T-helper 17 cell (primary cell): Measurements from ENCODE around the gene RFXAP. TPM values are rescaled to one million over a fixed set of nuclear protein-coding genes. Genes with fewer than 3 reads are reported as not detected.
"Not testable (repeated sequence)": the region's sequence is repeated elsewhere in the genome, so short reads cannot be mapped to it uniquely, and the experiment has no call there.

ENCODE experiments used
- ATAC-seq: fragments of 150-1000 bp; cut with Tn5 transposase; 2 replicates; pipeline ENCODE4 v1.10.0; 2021; ENCODE audit warnings: mild to moderate bottlenecking, moderate library complexity
- DNase-seq, 3 donors: peaks; one replicate each; pipeline versions ENCODE4 v3.0.0 to v3.0.0-alpha.2; 2020 to 2021
- H3K9me3 ChIP-seq: one replicate; pipeline ENCODE4 v1.7.0; 2013; ENCODE audit warnings: low read length, mild to moderate bottlenecking; ENCODE audit not compliant: control insufficient read depth, poor library complexity, severe bottlenecking
- H3K27ac Mint-ChIP-seq: one replicate; pipeline ENCODE4 v1.8.0; 2022; ENCODE audit warnings: mild to moderate bottlenecking, moderate library complexity, mixed read lengths
- H3K27me3 Mint-ChIP-seq: one replicate; pipeline ENCODE4 v1.8.0; 2022; ENCODE audit warnings: mixed read lengths
- H3K36me3 Mint-ChIP-seq: one replicate; pipeline ENCODE4 v1.8.0; 2022; ENCODE audit warnings: low read depth, mixed read lengths
- H3K4me1 Mint-ChIP-seq: one replicate; pipeline ENCODE4 v1.8.0; 2022; ENCODE audit warnings: mild to moderate bottlenecking, mixed read lengths
- H3K4me3 Mint-ChIP-seq: one replicate; pipeline ENCODE4 v1.8.0; 2022; ENCODE audit warnings: mild to moderate bottlenecking, moderate library complexity, mixed read lengths
- total RNA-seq, 4 donors: library from RNA in 2 of 4; stranded (reverse) in 2 of 4; gene quantifications; one replicate each; pipeline ENCODE4 v1.2.3 and lab custom pipeline; 2022 to 2026

RFXAP gene
- total RNA-seq (1 to 10 TPM; 4.2 to 6.1 TPM), total RNA-seq (lab: John Stamatoyannopoulos, UW) (3.2 to 3.8 reads per million in 2 donors)

GRCh38 chr13:36818804-36819738 lies at the start of gene RFXAP:
RFXAP (plus strand) TSS chr13:36819222; CDS start chr13:36819358, 136 bp downstream.
- no peaks in the 10 kb centered on the region for H3K36me3 Mint-ChIP-seq

GRCh38 chr13:36769545-36769944 lies 49.5 kb upstream of the RFXAP start:
- no peak overlapping the region for H3K4me3 Mint-ChIP-seq
- DNase-seq (no peak), ATAC-seq (no peak)
- no peaks in the 10 kb centered on the region for H3K36me3 Mint-ChIP-seq
- no peaks in the 10 kb centered on the region for H3K4me1 Mint-ChIP-seq
- H3K27me3 Mint-ChIP-seq = peaks cover 29% of the 10 kb centered on the region
- H3K27ac Mint-ChIP-seq = no peak overlapping the region
- H3K9me3 ChIP-seq = no peaks in the 10 kb centered on the region

More at GRCh38 chr13:36818804-36819738, at the start of gene RFXAP:
- peak; percentile 94 for ATAC-seq
- Mint-ChIP-seq H3K4me1 (peaks cover 33% of the 10 kb centered on the region), H3K27me3 (peaks cover 5% of the 10 kb centered on the region), H3K27ac (peak within 1 kb of the TSS; percentile 93), H3K4me3 (peak within 1 kb of the TSS; percentile 95)
- H3K9me3 ChIP-seq = no peaks in the 10 kb centered on the region
- DNase-seq = peak; percentile 88 to 94 (median 88)

- H3K36me3 Mint-ChIP-seq = no peaks in the 10 kb centered on the region
- ATAC-seq = no peak
- no peak overlapping the region for H3K27ac Mint-ChIP-seq
- no peak for DNase-seq
- H3K4me3 Mint-ChIP-seq = no peak overlapping the region
- peaks cover 33% of the 10 kb centered on the region for H3K27me3 Mint-ChIP-seq
- no peaks in the 10 kb centered on the region for H3K9me3 ChIP-seq
- H3K4me1 Mint-ChIP-seq = no peaks in the 10 kb centered on the region
Observed at GRCh38 chr13:36770741-36771140, 48.3 kb upstream of the RFXAP start.

- Mint-ChIP-seq H3K4me1 (no peaks in the 10 kb centered on the region), H3K4me3 (no peak overlapping the region), H3K27ac (no peak overlapping the region), H3K27me3 (peaks cover 46% of the 10 kb centered on the region), H3K36me3 (no peaks in the 10 kb centered on the region)
- DNase-seq (no peak), ATAC-seq (no peak)
- H3K9me3 ChIP-seq = no peaks in the 10 kb centered on the region
Observed at GRCh38 chr13:36772853-36773252, 46.2 kb upstream of the RFXAP start.

- H3K9me3 ChIP-seq = no peaks in the 10 kb centered on the region
- peaks cover 47% of the 10 kb centered on the region for H3K27me3 Mint-ChIP-seq
- H3K36me3 Mint-ChIP-seq = no peaks in the 10 kb centered on the region
- DNase-seq = no peak
- no peaks in the 10 kb centered on the region for H3K4me1 Mint-ChIP-seq
- no peak overlapping the region for H3K27ac Mint-ChIP-seq
- H3K4me3 Mint-ChIP-seq = no peak overlapping the region
- no peak for ATAC-seq
Observed at GRCh38 chr13:36774931-36775330, 44.1 kb upstream of the RFXAP start.

- DNase-seq (no peak), ATAC-seq (no peak)
- Mint-ChIP-seq H3K4me1 (no peaks in the 10 kb centered on the region), H3K27ac (no peak overlapping the region), H3K36me3 (no peaks in the 10 kb centered on the region), H3K27me3 (peaks cover 48% of the 10 kb centered on the region), H3K4me3 (no peak overlapping the region)
- H3K9me3 ChIP-seq = no peaks in the 10 kb centered on the region
Observed at GRCh38 chr13:36776175-36776574, 42.8 kb upstream of the RFXAP start.

- no peaks in the 10 kb centered on the region for H3K36me3 Mint-ChIP-seq
- peaks cover 55% of the 10 kb centered on the region for H3K27me3 Mint-ChIP-seq
- no peak overlapping the region for H3K4me3 Mint-ChIP-seq
- DNase-seq (no peak), ATAC-seq (no peak)
- no peak overlapping the region for H3K27ac Mint-ChIP-seq
- H3K4me1 Mint-ChIP-seq = no peaks in the 10 kb centered on the region
- H3K9me3 ChIP-seq = no peaks in the 10 kb centered on the region
Observed at GRCh38 chr13:36778083-36778671, 40.8 kb upstream of the RFXAP start.

- peaks cover 4% of the 10 kb centered on the region for H3K36me3 Mint-ChIP-seq
- no peak for DNase-seq
- ATAC-seq = no peak
Observed at GRCh38 chr13:36783890-36784289, 35.1 kb upstream of the RFXAP start.

GRCh38 chr13:36786175-36786574 lies 32.8 kb upstream of the RFXAP start:
- peaks cover 59% of the 10 kb centered on the region for H3K27me3 Mint-ChIP-seq
- not testable (repeated sequence) for H3K9me3 ChIP-seq, H3K27ac Mint-ChIP-seq, H3K4me3 Mint-ChIP-seq, H3K36me3 Mint-ChIP-seq, H3K4me1 Mint-ChIP-seq, DNase-seq, ATAC-seq

More at GRCh38 chr13:36783890-36784289, 35.1 kb upstream of the RFXAP start:
- no peak overlapping the region for H3K4me3 Mint-ChIP-seq
- peaks cover 2% of the 10 kb centered on the region for H3K4me1 Mint-ChIP-seq
- no peak overlapping the region for H3K27ac Mint-ChIP-seq
- H3K27me3 Mint-ChIP-seq = peaks cover 67% of the 10 kb centered on the region
- no peaks in the 10 kb centered on the region for H3K9me3 ChIP-seq

GRCh38 chr13:36787181-36787580 lies 31.8 kb upstream of the RFXAP start:
- Mint-ChIP-seq H3K27ac (no peak overlapping the region), H3K4me1 (peaks cover 2% of the 10 kb centered on the region), H3K4me3 (peak overlapping the region; percentile 49), H3K27me3 (peaks cover 52% of the 10 kb centered on the region), H3K36me3 (peaks cover 4% of the 10 kb centered on the region)
- ATAC-seq = no peak
- H3K9me3 ChIP-seq = no peaks in the 10 kb centered on the region
- no peak for DNase-seq

GRCh38 chr13:36788276-36788675 lies 30.7 kb upstream of the RFXAP start:
- DNase-seq = no peak
- ATAC-seq = no peak
- Mint-ChIP-seq H3K4me3 (no peak overlapping the region), H3K4me1 (peaks cover 2% of the 10 kb centered on the region), H3K27ac (no peak overlapping the region), H3K27me3 (peaks cover 46% of the 10 kb centered on the region), H3K36me3 (peaks cover 4% of the 10 kb centered on the region)
- no peaks in the 10 kb centered on the region for H3K9me3 ChIP-seq

GRCh38 chr13:36789061-36789460 lies 30.0 kb upstream of the RFXAP start:
- H3K4me3 Mint-ChIP-seq = no peak overlapping the region
- H3K4me1 Mint-ChIP-seq = peaks cover 2% of the 10 kb centered on the region
- peaks cover 4% of the 10 kb centered on the region for H3K36me3 Mint-ChIP-seq
- H3K9me3 ChIP-seq = no peaks in the 10 kb centered on the region
- peaks cover 38% of the 10 kb centered on the region for H3K27me3 Mint-ChIP-seq
- no peak for DNase-seq
- no peak for ATAC-seq
- H3K27ac Mint-ChIP-seq = no peak overlapping the region

GRCh38 chr13:36789730-36790129 lies 29.3 kb upstream of the RFXAP start:
- H3K9me3 ChIP-seq = no peaks in the 10 kb centered on the region
- H3K36me3 Mint-ChIP-seq = peaks cover 4% of the 10 kb centered on the region
- no peak overlapping the region for H3K27ac Mint-ChIP-seq
- no peak for ATAC-seq
- peaks cover 2% of the 10 kb centered on the region for H3K4me1 Mint-ChIP-seq
- H3K27me3 Mint-ChIP-seq = peaks cover 39% of the 10 kb centered on the region
- DNase-seq = no peak
- no peak overlapping the region for H3K4me3 Mint-ChIP-seq
